Measurements from ENCODE around the gene TRAFD1.

DNA sequence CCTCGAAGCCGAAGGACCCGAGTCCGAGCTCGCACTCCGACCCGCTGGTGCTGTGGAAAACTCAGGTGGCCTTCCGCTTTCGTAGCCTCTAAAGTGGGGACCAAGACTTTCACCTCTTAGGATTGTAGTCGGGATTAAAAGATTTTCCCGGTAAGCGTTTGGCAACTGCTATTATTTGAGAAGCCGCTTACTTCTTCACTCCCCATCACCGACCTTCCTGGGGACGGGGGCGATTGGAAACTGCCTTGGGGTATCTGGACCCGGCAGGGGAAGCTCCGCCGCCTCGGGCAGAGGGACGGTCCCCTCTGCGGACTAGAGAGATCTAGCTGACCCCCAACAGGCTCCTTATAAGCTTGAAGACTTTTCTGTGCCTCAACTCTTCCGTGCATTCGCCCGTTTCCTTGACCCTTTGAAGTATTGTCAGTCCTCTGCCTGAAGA, 659 bp downstream of the TRAFD1 start:
- TF ChIP-seq, protein P1, sequence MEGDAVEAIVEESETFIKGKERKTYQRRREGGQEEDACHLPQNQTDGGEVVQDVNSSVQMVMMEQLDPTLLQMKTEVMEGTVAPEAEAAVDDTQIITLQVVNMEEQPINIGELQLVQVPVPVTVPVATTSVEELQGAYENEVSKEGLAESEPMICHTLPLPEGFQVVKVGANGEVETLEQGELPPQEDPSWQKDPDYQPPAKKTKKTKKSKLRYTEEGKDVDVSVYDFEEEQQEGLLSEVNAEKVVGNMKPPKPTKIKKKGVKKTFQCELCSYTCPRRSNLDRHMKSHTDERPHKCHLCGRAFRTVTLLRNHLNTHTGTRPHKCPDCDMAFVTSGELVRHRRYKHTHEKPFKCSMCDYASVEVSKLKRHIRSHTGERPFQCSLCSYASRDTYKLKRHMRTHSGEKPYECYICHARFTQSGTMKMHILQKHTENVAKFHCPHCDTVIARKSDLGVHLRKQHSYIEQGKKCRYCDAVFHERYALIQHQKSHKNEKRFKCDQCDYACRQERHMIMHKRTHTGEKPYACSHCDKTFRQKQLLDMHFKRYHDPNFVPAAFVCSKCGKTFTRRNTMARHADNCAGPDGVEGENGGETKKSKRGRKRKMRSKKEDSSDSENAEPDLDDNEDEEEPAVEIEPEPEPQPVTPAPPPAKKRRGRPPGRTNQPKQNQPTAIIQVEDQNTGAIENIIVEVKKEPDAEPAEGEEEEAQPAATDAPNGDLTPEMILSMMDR (IDR thresholded peaks at IDR 0.05; ENCODE audit: poor library complexity, severe bottlenecking), result no peak
- no peak for TF ChIP-seq SMC3 (conservative IDR thresholded peaks at IDR 0.05; ENCODE audit: poor library complexity)
- TF ChIP-seq EP300 (conservative IDR thresholded peaks at IDR 0.05; ENCODE audit: poor library complexity, severe bottlenecking), result no peak
- no peak for TF ChIP-seq MXI1 (conservative IDR thresholded peaks at IDR 0.05; ENCODE audit: poor library complexity, severe bottlenecking)
